Measurements from ENCODE around the gene RDH13. TPM values are rescaled to one million over a fixed set of nuclear protein-coding genes. Genes with fewer than 3 reads are reported as not detected.

RDH13 gene
- polyA plus RNA-seq, 1 of the 3 experiments (the other 2 are of a cell fraction), result 9.6 TPM

DNA sequence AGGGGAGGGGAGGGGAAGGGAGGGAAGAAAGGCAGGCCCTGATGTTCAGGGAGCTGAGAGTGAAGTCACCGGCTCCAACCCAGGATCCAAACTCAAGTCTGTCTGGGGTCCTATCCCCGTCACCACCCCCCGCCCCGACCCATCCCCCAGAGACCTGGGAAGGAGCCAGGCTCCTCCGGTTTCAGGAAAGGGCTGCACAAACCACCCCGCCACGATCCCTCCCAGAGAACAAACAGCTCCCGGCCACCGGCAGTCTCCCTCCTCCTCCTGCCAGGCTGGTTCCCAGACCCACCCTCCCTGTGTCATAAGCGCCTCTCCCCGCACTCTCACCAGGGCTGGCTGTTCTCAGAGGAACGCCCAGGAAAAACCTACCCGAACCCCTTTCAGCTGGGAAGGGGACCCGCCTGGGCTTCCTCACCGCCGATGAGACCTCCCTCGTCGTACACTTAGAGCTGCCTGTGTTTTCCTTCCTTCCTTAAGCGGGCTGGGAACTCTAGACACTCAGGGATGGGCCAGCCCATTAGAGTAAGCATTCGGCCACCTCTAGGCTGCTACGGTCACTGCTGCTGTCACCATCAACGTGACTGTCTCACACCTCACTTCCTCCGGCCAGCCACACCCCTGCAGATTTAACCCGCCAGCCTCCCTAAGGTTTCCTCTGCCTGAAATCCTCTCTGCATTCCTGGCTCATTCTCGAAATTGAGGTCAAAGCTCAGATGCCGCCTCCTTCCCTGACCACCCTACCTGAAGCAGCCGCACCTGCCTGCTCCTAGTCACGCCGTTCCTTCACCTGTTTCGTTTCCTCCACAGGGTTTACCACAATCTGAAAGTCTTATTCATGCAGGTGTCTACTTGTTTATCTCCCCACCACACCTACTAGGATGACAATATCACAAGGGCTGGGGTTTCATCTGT is 6.3 kb upstream of the RDH13 start:
- POLR2A ChIA-PET, result no interaction called here
- TF ChIP-seq TAF1 (IDR thresholded peaks at IDR 0.05; ENCODE audit: borderline replicate concordance, low read depth, low read length), result no peak
- TF ChIP-seq, protein P1, sequence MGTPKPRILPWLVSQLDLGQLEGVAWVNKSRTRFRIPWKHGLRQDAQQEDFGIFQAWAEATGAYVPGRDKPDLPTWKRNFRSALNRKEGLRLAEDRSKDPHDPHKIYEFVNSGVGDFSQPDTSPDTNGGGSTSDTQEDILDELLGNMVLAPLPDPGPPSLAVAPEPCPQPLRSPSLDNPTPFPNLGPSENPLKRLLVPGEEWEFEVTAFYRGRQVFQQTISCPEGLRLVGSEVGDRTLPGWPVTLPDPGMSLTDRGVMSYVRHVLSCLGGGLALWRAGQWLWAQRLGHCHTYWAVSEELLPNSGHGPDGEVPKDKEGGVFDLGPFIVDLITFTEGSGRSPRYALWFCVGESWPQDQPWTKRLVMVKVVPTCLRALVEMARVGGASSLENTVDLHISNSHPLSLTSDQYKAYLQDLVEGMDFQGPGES (IDR thresholded peaks at IDR 0.05; ENCODE audit: low read depth, low read length), result no peak
- TF ChIP-seq RCOR1 (IDR thresholded peaks at IDR 0.05; ENCODE audit: low read length), result no peak
- TF ChIP-seq, protein P2, sequence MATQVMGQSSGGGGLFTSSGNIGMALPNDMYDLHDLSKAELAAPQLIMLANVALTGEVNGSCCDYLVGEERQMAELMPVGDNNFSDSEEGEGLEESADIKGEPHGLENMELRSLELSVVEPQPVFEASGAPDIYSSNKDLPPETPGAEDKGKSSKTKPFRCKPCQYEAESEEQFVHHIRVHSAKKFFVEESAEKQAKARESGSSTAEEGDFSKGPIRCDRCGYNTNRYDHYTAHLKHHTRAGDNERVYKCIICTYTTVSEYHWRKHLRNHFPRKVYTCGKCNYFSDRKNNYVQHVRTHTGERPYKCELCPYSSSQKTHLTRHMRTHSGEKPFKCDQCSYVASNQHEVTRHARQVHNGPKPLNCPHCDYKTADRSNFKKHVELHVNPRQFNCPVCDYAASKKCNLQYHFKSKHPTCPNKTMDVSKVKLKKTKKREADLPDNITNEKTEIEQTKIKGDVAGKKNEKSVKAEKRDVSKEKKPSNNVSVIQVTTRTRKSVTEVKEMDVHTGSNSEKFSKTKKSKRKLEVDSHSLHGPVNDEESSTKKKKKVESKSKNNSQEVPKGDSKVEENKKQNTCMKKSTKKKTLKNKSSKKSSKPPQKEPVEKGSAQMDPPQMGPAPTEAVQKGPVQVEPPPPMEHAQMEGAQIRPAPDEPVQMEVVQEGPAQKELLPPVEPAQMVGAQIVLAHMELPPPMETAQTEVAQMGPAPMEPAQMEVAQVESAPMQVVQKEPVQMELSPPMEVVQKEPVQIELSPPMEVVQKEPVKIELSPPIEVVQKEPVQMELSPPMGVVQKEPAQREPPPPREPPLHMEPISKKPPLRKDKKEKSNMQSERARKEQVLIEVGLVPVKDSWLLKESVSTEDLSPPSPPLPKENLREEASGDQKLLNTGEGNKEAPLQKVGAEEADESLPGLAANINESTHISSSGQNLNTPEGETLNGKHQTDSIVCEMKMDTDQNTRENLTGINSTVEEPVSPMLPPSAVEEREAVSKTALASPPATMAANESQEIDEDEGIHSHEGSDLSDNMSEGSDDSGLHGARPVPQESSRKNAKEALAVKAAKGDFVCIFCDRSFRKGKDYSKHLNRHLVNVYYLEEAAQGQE (IDR thresholded peaks at IDR 0.05; ENCODE audit: low read depth, low read length), result no peak
- no peak for TF ChIP-seq FOXJ3 (CRISPR knock-in tag; IDR thresholded peaks at IDR 0.05)
- TF ChIP-seq, protein P3, sequence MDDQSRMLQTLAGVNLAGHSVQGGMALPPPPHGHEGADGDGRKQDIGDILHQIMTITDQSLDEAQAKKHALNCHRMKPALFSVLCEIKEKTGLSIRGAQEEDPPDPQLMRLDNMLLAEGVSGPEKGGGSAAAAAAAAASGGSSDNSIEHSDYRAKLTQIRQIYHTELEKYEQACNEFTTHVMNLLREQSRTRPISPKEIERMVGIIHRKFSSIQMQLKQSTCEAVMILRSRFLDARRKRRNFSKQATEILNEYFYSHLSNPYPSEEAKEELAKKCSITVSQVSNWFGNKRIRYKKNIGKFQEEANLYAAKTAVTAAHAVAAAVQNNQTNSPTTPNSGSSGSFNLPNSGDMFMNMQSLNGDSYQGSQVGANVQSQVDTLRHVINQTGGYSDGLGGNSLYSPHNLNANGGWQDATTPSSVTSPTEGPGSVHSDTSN (IDR thresholded peaks at IDR 0.05), result no peak
- no peak for TF ChIP-seq POLR2AphosphoS5 (IDR thresholded peaks at IDR 0.05; ENCODE audit: low read depth, low read length)
- TF ChIP-seq, protein P4, sequence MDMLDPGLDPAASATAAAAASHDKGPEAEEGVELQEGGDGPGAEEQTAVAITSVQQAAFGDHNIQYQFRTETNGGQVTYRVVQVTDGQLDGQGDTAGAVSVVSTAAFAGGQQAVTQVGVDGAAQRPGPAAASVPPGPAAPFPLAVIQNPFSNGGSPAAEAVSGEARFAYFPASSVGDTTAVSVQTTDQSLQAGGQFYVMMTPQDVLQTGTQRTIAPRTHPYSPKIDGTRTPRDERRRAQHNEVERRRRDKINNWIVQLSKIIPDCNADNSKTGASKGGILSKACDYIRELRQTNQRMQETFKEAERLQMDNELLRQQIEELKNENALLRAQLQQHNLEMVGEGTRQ (IDR thresholded peaks at IDR 0.05; ENCODE audit: borderline replicate concordance, low read depth, low read length), result no peak
- TF ChIP-seq GATA2 (CRISPR knock-in tag; IDR thresholded peaks at IDR 0.05), result no peak
- no peak for TF ChIP-seq TEAD4 (IDR thresholded peaks at IDR 0.05; ENCODE audit: borderline replicate concordance, insufficient read depth)
- TF ChIP-seq RFX5 (IDR thresholded peaks at IDR 0.05; ENCODE audit: low read length), result no peak
- TF ChIP-seq EZH2phosphoT487 (IDR thresholded peaks at IDR 0.05; ENCODE audit: borderline replicate concordance, low read depth), result no peak
- H3K9ac ChIP-seq, result no peak overlapping the region; the same call in 1 of the 2 replicates
- H4K20me1 ChIP-seq (ENCODE audit: insufficient read depth), result no peaks in the 10 kb centered on the region
- no peaks in the 10 kb centered on the region for H3K79me2 ChIP-seq (ENCODE audit: insufficient read depth)
- CTCF ChIA-PET, result interaction anchor here (1.2 to 1.3 kb wide), 2 partner anchors 8 to 11 kb away, joined by 3 to 5 read pairs; no protein-coding TSS in a partner anchor
- no peaks in the 10 kb centered on the region for H3K36me3 ChIP-seq (replicated peaks in 1 of 2; ENCODE audit: control insufficient read depth in 1 of 2, insufficient read depth in 2 of 2, low read length in 1 of 2)
- H3K4me2 ChIP-seq, result peak overlapping the region; percentile 81
- peak overlapping the region in 1 of 2 experiments; percentile 31; a peak in 2 of 4 replicates for H3K4me3 ChIP-seq (ENCODE audit: low read depth in 2 of 2, low read length in 1 of 2)
- WGBS (ENCODE audit: low lambda C conversion rate), result 10% methylated on average over 23 of the region's 30 CpGs
- H3K9me3 ChIP-seq, result no peaks in the 10 kb centered on the region
- peaks cover 0 to 5% of the 10 kb centered on the region in 2 experiments; a peak in 1 of 4 replicates for H3K4me1 ChIP-seq (ENCODE audit: control insufficient read depth in 1 of 2, insufficient read depth in 2 of 2, low read depth in 1 of 2, low read length in 1 of 2)
- H3K27me3 ChIP-seq (ENCODE audit: insufficient read depth), result peaks cover 7% of the 10 kb centered on the region; the same call in 1 of the 2 replicates
- H3F3A ChIP-seq (replicated peaks; ENCODE audit: insufficient read depth), result peaks cover 3% of the 10 kb centered on the region
- H3K27ac ChIP-seq (ENCODE audit: low read depth in 2 of 2, low read length in 1 of 2), result no peak overlapping the region
- H2AFZ ChIP-seq (ENCODE audit: low read depth), result 0 out of 2 replicates have a peak overlapping the region, but pooled peaks have one; percentile 13
- peak; percentile 66 for DNase-seq
- no peaks in the 10 kb centered on the region for H3K9me2 ChIP-seq
